Suprapubic skin (tissue), 4 donors: ENCODE data around the gene NUDT13. TPM values are rescaled to one million over a fixed set of nuclear protein-coding genes. Genes with fewer than 3 reads are reported as not detected.

Experiments used
- DNase-seq, 2 donors: peaks; one replicate each; pipeline ENCODE4 v3.0.0-alpha.2; 2019; ENCODE audit warnings: low spot score in 2 of 2
- H3K27ac ChIP-seq: fragments of 200-600 bp; sonication (generic); one replicate; pipeline ENCODE4 v1.5.1; 2019
- H3K27me3 ChIP-seq: fragments of 200-600 bp; sonication (generic); one replicate; pipeline ENCODE4 v1.5.1; 2019
- H3K36me3 ChIP-seq: fragments of 200-600 bp; sonication (generic); one replicate; pipeline ENCODE4 v1.5.1; 2019
- H3K4me1 ChIP-seq: fragments of 200-600 bp; sonication (generic); one replicate; pipeline ENCODE4 v1.5.1; 2019
- H3K4me3 ChIP-seq: fragments of 200-600 bp; sonication (generic); one replicate; pipeline ENCODE4 v1.5.1; 2019; ENCODE audit warnings: mild to moderate bottlenecking
- H3K9me3 ChIP-seq: fragments of 200-600 bp; sonication (generic); one replicate; pipeline ENCODE4 v1.5.1; 2019
- EP300 ChIP-seq: sonication (generic); formaldehyde crosslinking; IDR thresholded peaks from one replicate; pipeline ENCODE4 v1.6.1; 2017; ENCODE audit warnings: antibody characterized with exemption
- POLR2A ChIP-seq, 2 donors: fragments of 450-650 bp; IDR thresholded peaks; one replicate each; pipeline ENCODE4 v1.6.1; 2017; ENCODE audit warnings: antibody characterized with exemption in 2 of 2, mild to moderate bottlenecking in 2 of 2, moderate library complexity in 2 of 2
- POLR2AphosphoS5 ChIP-seq, 3 donors: sonication (generic); formaldehyde crosslinking; IDR thresholded peaks; one replicate each; pipeline ENCODE4 v1.6.1; 2017; ENCODE audit warnings: antibody characterized with exemption in 3 of 3
- WGBS: methylation state at CpG from one replicate; pipeline ENCODE4 v1.1.5; 2018; 5-methylcytosine and 5-hydroxymethylcytosine counted together
- total RNA-seq, 4 donors: library from RNA; depleted of rRNA; stranded (reverse); fragments of >200 nt; gene quantifications; one replicate each; pipeline ENCODE4 v1.1.0, GENCODE V29; 2016
- TF ChIP-seq, protein P1 (sequence below), 2 donors: fragments of 200-600 bp in 1 of 2; fragments of 450-650 bp in 1 of 2; sonication (generic) in 1 of 2; IDR thresholded peaks; one replicate each; pipeline ENCODE4 v1.5.1; 2016 to 2019; ENCODE audit warnings: antibody characterized with exemption in 2 of 2, mild to moderate bottlenecking in 1 of 2, moderate library complexity in 1 of 2

NUDT13 gene
- total RNA-seq, 4 donors from 2014 or later = 0.86 to 4.2 (median 1.5) TPM

DNA sequence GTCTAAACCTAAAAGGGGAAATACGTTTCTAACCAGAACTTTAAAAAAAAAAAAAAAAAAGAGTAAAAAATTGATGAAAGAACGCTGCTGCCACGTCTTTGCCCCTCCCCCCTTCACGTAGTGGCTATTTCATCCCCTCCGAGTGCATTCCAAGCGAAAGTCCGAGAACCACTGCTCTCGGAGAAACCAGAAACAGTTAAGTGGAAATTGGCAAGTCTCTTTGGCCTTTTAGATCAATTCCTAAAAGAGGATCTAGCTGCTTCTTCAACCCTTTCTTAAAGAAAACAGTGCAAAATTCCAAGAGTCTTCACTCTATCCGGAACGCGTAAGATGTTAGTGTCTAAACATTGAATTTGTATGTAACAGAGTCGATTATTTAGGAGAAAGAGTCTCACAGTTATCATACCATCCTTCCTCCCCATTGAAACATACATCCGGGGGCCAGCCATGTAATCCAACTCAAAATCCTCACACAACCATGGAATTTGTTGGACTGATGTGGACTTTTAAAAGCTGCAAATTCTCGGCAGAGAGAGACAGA is 14.7 kb upstream of the NUDT13 start:
- Histone ChIP-seq H3K4me3 (peak overlapping the region; percentile 86), H3K36me3 (no peaks in the 10 kb centered on the region), H3K27ac (peak overlapping the region; percentile 94), H3K9me3 (no peaks in the 10 kb centered on the region), H3K4me1 (peaks cover 33% of the 10 kb centered on the region), H3K27me3 (no peaks in the 10 kb centered on the region)
- peak in 1 of 2 donors; percentile 71 for DNase-seq
- 0% methylated on average over 14 of the region's 14 CpGs for WGBS
- TF ChIP-seq POLR2AphosphoS5 (IDR thresholded peaks at IDR 0.05) = no peak
- TF ChIP-seq, protein P1, sequence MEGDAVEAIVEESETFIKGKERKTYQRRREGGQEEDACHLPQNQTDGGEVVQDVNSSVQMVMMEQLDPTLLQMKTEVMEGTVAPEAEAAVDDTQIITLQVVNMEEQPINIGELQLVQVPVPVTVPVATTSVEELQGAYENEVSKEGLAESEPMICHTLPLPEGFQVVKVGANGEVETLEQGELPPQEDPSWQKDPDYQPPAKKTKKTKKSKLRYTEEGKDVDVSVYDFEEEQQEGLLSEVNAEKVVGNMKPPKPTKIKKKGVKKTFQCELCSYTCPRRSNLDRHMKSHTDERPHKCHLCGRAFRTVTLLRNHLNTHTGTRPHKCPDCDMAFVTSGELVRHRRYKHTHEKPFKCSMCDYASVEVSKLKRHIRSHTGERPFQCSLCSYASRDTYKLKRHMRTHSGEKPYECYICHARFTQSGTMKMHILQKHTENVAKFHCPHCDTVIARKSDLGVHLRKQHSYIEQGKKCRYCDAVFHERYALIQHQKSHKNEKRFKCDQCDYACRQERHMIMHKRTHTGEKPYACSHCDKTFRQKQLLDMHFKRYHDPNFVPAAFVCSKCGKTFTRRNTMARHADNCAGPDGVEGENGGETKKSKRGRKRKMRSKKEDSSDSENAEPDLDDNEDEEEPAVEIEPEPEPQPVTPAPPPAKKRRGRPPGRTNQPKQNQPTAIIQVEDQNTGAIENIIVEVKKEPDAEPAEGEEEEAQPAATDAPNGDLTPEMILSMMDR (IDR thresholded peaks at IDR 0.05) = no peak
- TF ChIP-seq EP300 = no peak
- no peak for TF ChIP-seq POLR2A (IDR thresholded peaks at IDR 0.05)

- H3K4me3 ChIP-seq = peak overlapping the region; percentile 86
- under 1% methylated on average over 29 of the region's 29 CpGs for WGBS
- DNase-seq = peak; percentile 81 to 88
Measured at GRCh38 chr10:73096041-73096448, 14.2 kb upstream of the NUDT13 start.

GRCh38 chr10:73096449-73097304 is 13.6 kb upstream of the NUDT13 start, which contains the start of gene P4HA1:
P4HA1 (minus strand) TSS chr10:73096866; CDS start chr10:73074883, 21,983 bp downstream.
- DNase-seq = peak; percentile 98 to 99
- Histone ChIP-seq H3K27me3 (no peaks in the 10 kb centered on the region), H3K4me1 (peaks cover 33% of the 10 kb centered on the region), H3K27ac (peak within 1 kb of the TSS; percentile 94), H3K36me3 (no peaks in the 10 kb centered on the region), H3K4me3 (peak within 1 kb of the TSS; percentile 86), H3K9me3 (no peaks in the 10 kb centered on the region)
- TF ChIP-seq, protein P1 (IDR thresholded peaks at IDR 0.05) = peak; percentile 62 to 82
- peak; percentile 91 to 96 for TF ChIP-seq POLR2A (IDR thresholded peaks at IDR 0.05)
- TF ChIP-seq POLR2AphosphoS5 (IDR thresholded peaks at IDR 0.05) = peak in 2 of 3 donors; percentile 90 to 97
- TF ChIP-seq EP300 = no peak
- under 1% methylated on average over 46 of the region's 75 CpGs for WGBS

More at GRCh38 chr10:73096041-73096448, 14.2 kb upstream of the NUDT13 start:
- H3K27ac ChIP-seq = peak overlapping the region; percentile 94
- H3K9me3 ChIP-seq = no peaks in the 10 kb centered on the region
- no peaks in the 10 kb centered on the region for H3K27me3 ChIP-seq
- TF ChIP-seq EP300 (no peak), POLR2AphosphoS5 (IDR thresholded peaks at IDR 0.05) (peak in 1 of 3 donors; percentile 22)
- H3K36me3 ChIP-seq = no peaks in the 10 kb centered on the region
- peaks cover 33% of the 10 kb centered on the region for H3K4me1 ChIP-seq

DNA sequence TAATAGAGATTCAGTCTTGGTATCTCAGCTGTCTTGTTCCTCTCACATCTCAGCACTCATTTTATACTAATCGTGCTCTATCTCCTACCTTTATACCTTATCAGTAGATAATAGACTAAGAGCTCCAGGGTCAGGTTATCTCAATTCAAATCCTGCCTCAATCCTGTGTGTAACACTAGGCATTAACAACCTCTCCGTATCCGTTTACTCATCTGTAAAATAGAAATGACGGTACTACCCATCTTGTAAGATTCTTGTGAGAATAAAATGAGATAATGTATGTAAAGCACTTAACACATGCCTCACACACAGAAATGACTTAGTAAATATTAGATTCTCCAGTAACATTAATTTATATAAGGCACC is 13.0 kb upstream of the NUDT13 start:
- Histone ChIP-seq H3K9me3 (no peaks in the 10 kb centered on the region), H3K4me3 (peak overlapping the region; percentile 86), H3K36me3 (no peaks in the 10 kb centered on the region), H3K4me1 (peaks cover 33% of the 10 kb centered on the region), H3K27ac (peak overlapping the region; percentile 94), H3K27me3 (no peaks in the 10 kb centered on the region)
- WGBS = 33% methylated on average over 4 of the region's 4 CpGs
- TF ChIP-seq EP300 = no peak
- no peak for TF ChIP-seq POLR2AphosphoS5 (IDR thresholded peaks at IDR 0.05)
- TF ChIP-seq, protein P1 (IDR thresholded peaks at IDR 0.05) = no peak
- no peak for DNase-seq

GRCh38 chr10:73099141-73099540 is 11.1 kb upstream of the NUDT13 start:
- WGBS = 44% methylated on average over 1 of the region's 1 CpG
- DNase-seq = no peak
- TF ChIP-seq, protein P1 (IDR thresholded peaks at IDR 0.05) = no peak
- no peak for TF ChIP-seq EP300
- no peak for TF ChIP-seq POLR2A (IDR thresholded peaks at IDR 0.05)
- TF ChIP-seq POLR2AphosphoS5 (IDR thresholded peaks at IDR 0.05) = no peak

More at GRCh38 chr10:73099141-73099540, 11.1 kb upstream of the NUDT13 start:
- no peaks in the 10 kb centered on the region for H3K27me3 ChIP-seq
- H3K4me3 ChIP-seq = no peak overlapping the region
- H3K36me3 ChIP-seq = no peaks in the 10 kb centered on the region
- no peak overlapping the region for H3K27ac ChIP-seq
- H3K4me1 ChIP-seq = peaks cover 27% of the 10 kb centered on the region
- H3K9me3 ChIP-seq = no peaks in the 10 kb centered on the region
